OCI-LY3 (cell line): ENCODE results near the gene TNMD.

ENCODE experiments used
- H2AFZ ChIP-seq: fragments of 200-600, 300-600 bp; shearing (Covaris generic); 2 replicates; pipeline ENCODE4 v1.6.0; 2014; ENCODE audit warnings: antibody characterized with exemption, low read depth, low read length
- H3K27ac ChIP-seq: fragments of 200-600, 300-600 bp; sonication (generic); 2 replicates; pipeline ENCODE4 v1.5.1; 2014; ENCODE audit warnings: mild to moderate bottlenecking, low read length, moderate library complexity, mixed read lengths
- H3K27me3 ChIP-seq: fragments of 200-600, 300-600 bp; sonication (generic); 2 replicates; pipeline ENCODE4 v1.6.1; 2014; ENCODE audit warnings: low read depth, low read length, mixed read lengths
- H3K36me3 ChIP-seq: fragments of 200-600, 300-600 bp; sonication (generic); replicated peaks from 2 replicates; pipeline ENCODE3; 2014; ENCODE audit warnings: low read depth, low read length, mixed read lengths
- H3K4me1 ChIP-seq: fragments of 300-600, 200-600 bp; sonication (generic); 2 replicates; pipeline ENCODE4 v1.6.1; 2014; ENCODE audit warnings: low read length, mixed read lengths
- H3K4me2 ChIP-seq: fragments of 200-600, 300-600 bp; sonication (generic); 2 replicates; pipeline ENCODE4 v1.6.1; 2014; ENCODE audit warnings: low read length, mixed read lengths
- H3K4me3 ChIP-seq: fragments of 300-600, 200-600 bp; sonication (generic); 2 replicates; pipeline ENCODE4 v1.5.1; 2014; ENCODE audit warnings: antibody characterized with exemption, mild to moderate bottlenecking, low read length, moderate library complexity
- H3K79me2 ChIP-seq: fragments of 300-600, 200-600 bp; shearing (Covaris generic); 2 replicates; pipeline ENCODE4 v1.6.1; 2014; ENCODE audit warnings: mild to moderate bottlenecking, low read length, mixed read lengths
- H3K9ac ChIP-seq: fragments of 300-600, 200-600 bp; shearing (Covaris generic); 2 replicates; pipeline ENCODE4 v1.6.0; 2014; ENCODE audit warnings: mild to moderate bottlenecking, low read length, moderate library complexity
- H3K9me3 ChIP-seq: fragments of 200-600, 300-600 bp; shearing (Covaris generic); 2 replicates; pipeline ENCODE4 v1.6.1; 2014; ENCODE audit warnings: low read length, mixed read lengths; ENCODE audit not compliant: insufficient read depth
- H4K20me1 ChIP-seq: fragments of 200-600, 300-600 bp; sonication (generic); 2 replicates; pipeline ENCODE4 v1.6.1; 2016; ENCODE audit warnings: low read length, mixed read lengths; ENCODE audit not compliant: insufficient read depth
- EZH2phosphoT487 ChIP-seq: fragments of 200-600 bp; shearing (Covaris generic); IDR thresholded peaks from 2 replicates; pipeline ENCODE4 v1.6.1; 2018; ENCODE audit warnings: antibody characterized with exemption, mixed run types, low read depth
- TF ChIP-seq, protein P1 (sequence below): fragments of 200-600, 300-600 bp; sonication (generic); IDR thresholded peaks from 2 replicates; pipeline ENCODE4 v1.5.1; 2014; ENCODE audit warnings: antibody characterized with exemption, low read length, low read depth

The TNMD gene

GRCh38 chrX:100647095-100647494 lies 62.4 kb downstream of the TNMD start:
- peaks cover 40% of the 10 kb centered on the region for H3K4me1 ChIP-seq
- no peak overlapping the region for H3K4me2 ChIP-seq
- no peaks in the 10 kb centered on the region for H3K79me2 ChIP-seq
- no peak overlapping the region for H3K4me3 ChIP-seq
- no peak for TF ChIP-seq EZH2phosphoT487
- TF ChIP-seq, protein P1, sequence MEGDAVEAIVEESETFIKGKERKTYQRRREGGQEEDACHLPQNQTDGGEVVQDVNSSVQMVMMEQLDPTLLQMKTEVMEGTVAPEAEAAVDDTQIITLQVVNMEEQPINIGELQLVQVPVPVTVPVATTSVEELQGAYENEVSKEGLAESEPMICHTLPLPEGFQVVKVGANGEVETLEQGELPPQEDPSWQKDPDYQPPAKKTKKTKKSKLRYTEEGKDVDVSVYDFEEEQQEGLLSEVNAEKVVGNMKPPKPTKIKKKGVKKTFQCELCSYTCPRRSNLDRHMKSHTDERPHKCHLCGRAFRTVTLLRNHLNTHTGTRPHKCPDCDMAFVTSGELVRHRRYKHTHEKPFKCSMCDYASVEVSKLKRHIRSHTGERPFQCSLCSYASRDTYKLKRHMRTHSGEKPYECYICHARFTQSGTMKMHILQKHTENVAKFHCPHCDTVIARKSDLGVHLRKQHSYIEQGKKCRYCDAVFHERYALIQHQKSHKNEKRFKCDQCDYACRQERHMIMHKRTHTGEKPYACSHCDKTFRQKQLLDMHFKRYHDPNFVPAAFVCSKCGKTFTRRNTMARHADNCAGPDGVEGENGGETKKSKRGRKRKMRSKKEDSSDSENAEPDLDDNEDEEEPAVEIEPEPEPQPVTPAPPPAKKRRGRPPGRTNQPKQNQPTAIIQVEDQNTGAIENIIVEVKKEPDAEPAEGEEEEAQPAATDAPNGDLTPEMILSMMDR = no peak
- H3K27ac ChIP-seq = no peak overlapping the region
- H3K36me3 ChIP-seq = no peaks in the 10 kb centered on the region
- no peaks in the 10 kb centered on the region for H3K9me3 ChIP-seq
- peaks cover 85% of the 10 kb centered on the region for H3K27me3 ChIP-seq
- H3K9ac ChIP-seq = no peak overlapping the region
- H4K20me1 ChIP-seq = peaks cover 34% of the 10 kb centered on the region
- no peak overlapping the region for H2AFZ ChIP-seq

- TF ChIP-seq, protein P1 = no peak
- no peak for TF ChIP-seq EZH2phosphoT487
Measured at GRCh38 chrX:100647739-100648138, 63.0 kb downstream of the TNMD start.

GRCh38 chrX:100648458-100649417 lies 64.0 kb downstream of the TNMD start:
- Histone ChIP-seq H3K27ac (no peak overlapping the region), H3K4me3 (no peak overlapping the region), H3K4me2 (no peak overlapping the region)

More at GRCh38 chrX:100647739-100648138, 63.0 kb downstream of the TNMD start:
- H4K20me1 ChIP-seq = peaks cover 34% of the 10 kb centered on the region
- no peaks in the 10 kb centered on the region for H3K79me2 ChIP-seq
- H3K9ac ChIP-seq = no peak overlapping the region
- H3K36me3 ChIP-seq = no peaks in the 10 kb centered on the region
- H3K4me1 ChIP-seq = peaks cover 40% of the 10 kb centered on the region
- H2AFZ ChIP-seq = no peak overlapping the region
- H3K4me2 ChIP-seq = no peak overlapping the region
- H3K27me3 ChIP-seq = peaks cover 86% of the 10 kb centered on the region
- H3K4me3 ChIP-seq = no peak overlapping the region
- no peak overlapping the region for H3K27ac ChIP-seq
- H3K9me3 ChIP-seq = no peaks in the 10 kb centered on the region

More at GRCh38 chrX:100648458-100649417, 64.0 kb downstream of the TNMD start:
- no peak overlapping the region for H3K9ac ChIP-seq
- no peaks in the 10 kb centered on the region for H3K9me3 ChIP-seq
- peaks cover 38% of the 10 kb centered on the region for H3K4me1 ChIP-seq
- TF ChIP-seq, protein P1 = no peak
- TF ChIP-seq EZH2phosphoT487 = no peak
- peaks cover 88% of the 10 kb centered on the region for H3K27me3 ChIP-seq
- no peaks in the 10 kb centered on the region for H3K36me3 ChIP-seq
- H3K79me2 ChIP-seq = no peaks in the 10 kb centered on the region
- H2AFZ ChIP-seq = no peak overlapping the region
- peaks cover 28% of the 10 kb centered on the region for H4K20me1 ChIP-seq
